KMS-11 (cell line): ENCODE data around the gene ADCY3.

Experiments used
- H2AFZ ChIP-seq: fragments of 200-600 bp; sonication (generic); 2 replicates; pipeline ENCODE4 v1.6.1; 2016; ENCODE audit warnings: antibody characterized with exemption, mixed run types, low read depth
- H3K27ac ChIP-seq: fragments of 200-600 bp; sonication (generic); 2 replicates; pipeline ENCODE4 v1.6.1; 2016; ENCODE audit warnings: mild to moderate bottlenecking, mixed run types
- H3K27me3 ChIP-seq: fragments of 200-600 bp; sonication (generic); 2 replicates; pipeline ENCODE4 v1.6.1; 2017; ENCODE audit warnings: mild to moderate bottlenecking, low read depth, mixed run types, moderate library complexity; ENCODE audit not compliant: insufficient read depth
- H3K36me3 ChIP-seq: fragments of 200-600 bp; sonication (generic); 2 replicates; pipeline ENCODE4 v1.6.1; 2017; ENCODE audit warnings: mild to moderate bottlenecking, mixed run types; ENCODE audit not compliant: insufficient read depth
- H3K4me1 ChIP-seq: fragments of 200-600 bp; sonication (generic); 2 replicates; pipeline ENCODE4 v1.6.1; 2016; ENCODE audit warnings: mild to moderate bottlenecking, low read depth, mixed run types; ENCODE audit not compliant: poor library complexity, severe bottlenecking
- H3K4me2 ChIP-seq: fragments of 200-600 bp; sonication (generic); 2 replicates; pipeline ENCODE4 v1.7.0; 2016; ENCODE audit warnings: mild to moderate bottlenecking, mixed run types
- H3K4me3 ChIP-seq: fragments of 200-600 bp; sonication (generic); IDR thresholded peaks from 2 replicates; pipeline ENCODE4 v1.6.1; 2017; ENCODE audit warnings: low read depth, low read length, mixed read lengths; ENCODE audit not compliant: insufficient read depth
- H3K79me2 ChIP-seq: fragments of 200-600 bp; sonication (generic); 2 replicates; pipeline ENCODE4 v1.6.1; 2016; ENCODE audit warnings: low read depth, mixed run types; ENCODE audit not compliant: insufficient read depth
- H3K9ac ChIP-seq: fragments of 200-600 bp; sonication (generic); 2 replicates; pipeline ENCODE4 v1.6.1; 2016; ENCODE audit warnings: mild to moderate bottlenecking, mixed run types
- H4K20me1 ChIP-seq: fragments of 200-600 bp; sonication (generic); 2 replicates; pipeline ENCODE4 v1.6.1; 2016; ENCODE audit warnings: mild to moderate bottlenecking, mixed run types; ENCODE audit not compliant: insufficient read depth
- CTCF ChIP-seq: fragments of 200-600 bp; sonication (generic); conservative IDR thresholded peaks from 2 replicates; pipeline ENCODE4 v1.6.1; 2017; ENCODE audit warnings: low read depth, mild to moderate bottlenecking, antibody characterized with exemption, low read length, moderate library complexity, mixed read lengths

The ADCY3 gene

GRCh38 chr2:24792874-24793760, 126.9 kb downstream of the ADCY3 start, which contains the start of the genes CENPO and PTRHD1:
Gene CENPO, plus strand, starts transcription at chr2:24793425. Its CDS starts 495 bp downstream, at chr2:24793920.
Gene PTRHD1, minus strand, starts transcription at chr2:24793391. Its CDS starts 14 bp downstream, at chr2:24793377.
- H3K4me2 ChIP-seq: peak within 1 kb of the TSS; percentile 96
- peak within 1 kb of the TSS; percentile 87 for H3K9ac ChIP-seq
- H3K79me2 ChIP-seq: peaks cover 48% of the 10 kb centered on the region
- H3K27ac ChIP-seq: peak within 1 kb of the TSS; percentile 88
- no peaks in the 10 kb centered on the region for H4K20me1 ChIP-seq
- H3K27me3 ChIP-seq: no peaks in the 10 kb centered on the region
- H3K4me1 ChIP-seq: peaks cover 32% of the 10 kb centered on the region
- H2AFZ ChIP-seq: peak within 1 kb of the TSS; percentile 85
- TF ChIP-seq CTCF: peak; percentile 42
- peak within 1 kb of the TSS; percentile 59 for H3K4me3 ChIP-seq
- H3K36me3 ChIP-seq: no peaks in the 10 kb centered on the region

- peak overlapping the region; percentile 85 for H2AFZ ChIP-seq
Observed at GRCh38 chr2:24792542-24792873, 127.5 kb downstream of the ADCY3 start.

GRCh38 chr2:24791452-24791851, 128.6 kb downstream of the ADCY3 start:
- TF ChIP-seq CTCF: no peak
- Histone ChIP-seq H2AFZ (no peak overlapping the region), H3K9ac (no peak overlapping the region), H3K27me3 (no peaks in the 10 kb centered on the region), H3K36me3 (no peaks in the 10 kb centered on the region), H3K4me2 (peak overlapping the region; percentile 26; the same call in 1 of the 2 replicates), H4K20me1 (no peaks in the 10 kb centered on the region), H3K4me1 (peaks cover 30% of the 10 kb centered on the region), H3K27ac (no peak overlapping the region), H3K79me2 (peaks cover 32% of the 10 kb centered on the region), H3K4me3 (no peak overlapping the region)

More at GRCh38 chr2:24792542-24792873, 127.5 kb downstream of the ADCY3 start:
- TF ChIP-seq CTCF: no peak
- Histone ChIP-seq H3K4me1 (peaks cover 32% of the 10 kb centered on the region), H3K36me3 (no peaks in the 10 kb centered on the region), H3K27me3 (no peaks in the 10 kb centered on the region), H3K9ac (peak overlapping the region; percentile 87; the same call in 1 of the 2 replicates), H3K4me3 (peak overlapping the region; percentile 16), H3K79me2 (peaks cover 42% of the 10 kb centered on the region), H3K4me2 (peak overlapping the region; percentile 96), H4K20me1 (no peaks in the 10 kb centered on the region), H3K27ac (peak overlapping the region; percentile 88; the same call in 1 of the 2 replicates)

- TF ChIP-seq CTCF: no peak
- Histone ChIP-seq H4K20me1 (no peaks in the 10 kb centered on the region), H3K79me2 (peaks cover 5% of the 10 kb centered on the region; the same call in 1 of the 2 replicates), H3K4me3 (no peak overlapping the region), H3K4me1 (peaks cover 16% of the 10 kb centered on the region), H3K9ac (no peak overlapping the region), H3K4me2 (no peak overlapping the region), H3K36me3 (no peaks in the 10 kb centered on the region), H3K27me3 (no peaks in the 10 kb centered on the region), H2AFZ (no peak overlapping the region), H3K27ac (no peak overlapping the region)
Observed at GRCh38 chr2:24788816-24789215, 131.2 kb downstream of the ADCY3 start.
